SH-SY5Y (cell line): ENCODE results near the gene CTNNB1.

Experiments used
- GATA2 ChIP-seq: IDR thresholded peaks from 2 replicates; pipeline ENCODE4 v1.6.1; 2011; ENCODE audit warnings: mild to moderate bottlenecking, low read depth, low read length
- GATA3 ChIP-seq: IDR thresholded peaks from 2 replicates; pipeline ENCODE4 v1.6.1; 2011; ENCODE audit warnings: low read depth, mild to moderate bottlenecking, low read length, moderate library complexity

DNA sequence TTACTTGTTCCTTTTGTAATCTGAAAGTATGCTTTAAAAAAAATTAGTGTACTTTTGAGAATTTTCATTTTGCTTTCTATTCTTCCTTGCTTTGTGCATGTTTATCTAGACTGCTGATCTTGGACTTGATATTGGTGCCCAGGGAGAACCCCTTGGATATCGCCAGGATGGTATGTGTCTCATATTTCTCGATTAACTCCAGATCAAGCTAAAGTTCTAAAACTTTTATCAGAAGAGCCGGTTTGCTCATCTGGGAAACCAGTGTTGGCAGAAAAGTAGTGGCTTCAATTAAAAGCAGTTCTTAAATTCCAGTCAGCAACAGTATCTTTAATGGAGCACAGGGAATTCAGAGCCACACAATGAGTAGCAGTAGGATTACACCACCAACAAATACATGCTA lies 38.6 kb downstream of the CTNNB1 start:
- TF ChIP-seq GATA3 (no peak), GATA2 (no peak; the same call in 1 of the 2 replicates)
